DND-41 (cell line): ENCODE data around the gene MDH1B.

Experiments used
- ATAC-seq: fragments of 200-7000 bp; cut with Tn5 transposase; 3 replicates; pipeline ENCODE4 v1.9.1; 2021; ENCODE audit warnings: low read depth; ENCODE audit not compliant: insufficient read depth
- DNase-seq: peaks from one replicate; pipeline ENCODE4 v3.0.0-alpha.2; 2020
- H2AFZ ChIP-seq: 2 replicates; pipeline ENCODE4 v1.6.0; 2012; ENCODE audit warnings: low read depth, low read length
- H3K27ac ChIP-seq: 2 replicates; pipeline ENCODE4 v1.5.1; 2012; ENCODE audit warnings: low read length, inconsistent platforms
- H3K27me3 ChIP-seq: fragments of 200-600 bp; sonication (generic); 2 replicates; pipeline ENCODE4 v1.6.0; 2012; ENCODE audit warnings: low read length, mild to moderate bottlenecking, inconsistent platforms; ENCODE audit not compliant: insufficient read depth, poor library complexity
- H3K36me3 ChIP-seq: 2 replicates; pipeline ENCODE4 v1.5.1; 2012; ENCODE audit warnings: low read length, inconsistent platforms; ENCODE audit not compliant: insufficient read depth
- H3K4me1 ChIP-seq: 2 replicates; pipeline ENCODE4 v1.5.1; 2012; ENCODE audit warnings: mild to moderate bottlenecking, low read length; ENCODE audit not compliant: insufficient read depth
- H3K4me2 ChIP-seq: 2 replicates; pipeline ENCODE4 v1.6.0; 2012; ENCODE audit warnings: mild to moderate bottlenecking, moderate library complexity, low read length, inconsistent platforms; ENCODE audit not compliant: insufficient read depth
- H3K4me3 ChIP-seq, 2 experiments: fragments of 200-600 bp in 1 of 2; shearing (Covaris generic) in 1 of 2; 2 replicates each; pipeline ENCODE4 v1.5.1; 2012 to 2016; ENCODE audit warnings: inconsistent platforms in 2 of 2, low read length in 2 of 2, mild to moderate bottlenecking in 2 of 2, low read depth in 1 of 2, moderate library complexity in 1 of 2
- H3K79me2 ChIP-seq: 2 replicates; pipeline ENCODE4 v1.6.0; 2012; ENCODE audit warnings: low read length, inconsistent platforms; ENCODE audit not compliant: insufficient read depth
- H3K9ac ChIP-seq: 2 replicates; pipeline ENCODE4 v1.6.0; 2012; ENCODE audit warnings: low read depth, mild to moderate bottlenecking, inconsistent platforms, low read length, moderate library complexity
- H3K9me3 ChIP-seq: 2 replicates; pipeline ENCODE4 v1.5.1; 2012; ENCODE audit warnings: low read length, moderate library complexity, mild to moderate bottlenecking, inconsistent platforms; ENCODE audit not compliant: insufficient read depth, severe bottlenecking
- H4K20me1 ChIP-seq: 2 replicates; pipeline ENCODE4 v1.6.0; 2012; ENCODE audit warnings: low read length; ENCODE audit not compliant: insufficient read depth
- EZH2 ChIP-seq: IDR thresholded peaks from 3 replicates; pipeline ENCODE4 v1.6.1; 2012; ENCODE audit warnings: borderline replicate concordance, low read depth, mild to moderate bottlenecking, moderate library complexity, low read length, inconsistent platforms; ENCODE audit not compliant: severe bottlenecking
- TF ChIP-seq, protein P1 (sequence below): IDR thresholded peaks from 2 replicates; pipeline ENCODE4 v1.5.1; 2012; ENCODE audit warnings: borderline replicate concordance, low read length, moderate library complexity, mild to moderate bottlenecking; ENCODE audit not compliant: poor library complexity, severe bottlenecking; ENCODE audit errors: extremely low read depth

Gene MDH1B

DNA sequence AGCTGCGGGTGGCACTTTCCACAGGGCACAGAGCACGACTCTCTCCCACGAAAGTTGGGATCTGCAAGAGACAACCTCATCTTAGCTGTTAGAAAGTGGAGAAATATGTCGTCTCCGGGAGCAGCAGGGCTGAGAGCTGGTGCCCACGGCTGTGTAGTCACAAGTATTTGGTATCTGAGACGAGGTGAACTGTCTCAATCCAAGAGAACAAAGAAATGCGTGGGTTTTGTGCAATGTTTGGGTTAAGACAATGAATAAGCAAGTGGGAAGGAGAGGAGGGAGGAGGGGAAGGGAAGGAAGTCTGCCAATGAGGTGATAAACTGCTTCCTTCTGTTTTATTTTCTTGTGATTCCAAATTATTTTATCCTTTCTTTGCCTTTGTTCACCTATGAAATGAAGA, 65.0 kb downstream of the MDH1B start:
- no peaks in the 10 kb centered on the region for H3K36me3 ChIP-seq
- no peak overlapping the region for H2AFZ ChIP-seq
- ATAC-seq, result no peak
- H3K9me3 ChIP-seq, result no peaks in the 10 kb centered on the region
- no peaks in the 10 kb centered on the region for H3K27me3 ChIP-seq
- no peaks in the 10 kb centered on the region for H4K20me1 ChIP-seq
- no peaks in the 10 kb centered on the region for H3K4me1 ChIP-seq
- DNase-seq, result no peak
- H3K79me2 ChIP-seq, result no peaks in the 10 kb centered on the region
- no peak for TF ChIP-seq EZH2
- TF ChIP-seq, protein P1, sequence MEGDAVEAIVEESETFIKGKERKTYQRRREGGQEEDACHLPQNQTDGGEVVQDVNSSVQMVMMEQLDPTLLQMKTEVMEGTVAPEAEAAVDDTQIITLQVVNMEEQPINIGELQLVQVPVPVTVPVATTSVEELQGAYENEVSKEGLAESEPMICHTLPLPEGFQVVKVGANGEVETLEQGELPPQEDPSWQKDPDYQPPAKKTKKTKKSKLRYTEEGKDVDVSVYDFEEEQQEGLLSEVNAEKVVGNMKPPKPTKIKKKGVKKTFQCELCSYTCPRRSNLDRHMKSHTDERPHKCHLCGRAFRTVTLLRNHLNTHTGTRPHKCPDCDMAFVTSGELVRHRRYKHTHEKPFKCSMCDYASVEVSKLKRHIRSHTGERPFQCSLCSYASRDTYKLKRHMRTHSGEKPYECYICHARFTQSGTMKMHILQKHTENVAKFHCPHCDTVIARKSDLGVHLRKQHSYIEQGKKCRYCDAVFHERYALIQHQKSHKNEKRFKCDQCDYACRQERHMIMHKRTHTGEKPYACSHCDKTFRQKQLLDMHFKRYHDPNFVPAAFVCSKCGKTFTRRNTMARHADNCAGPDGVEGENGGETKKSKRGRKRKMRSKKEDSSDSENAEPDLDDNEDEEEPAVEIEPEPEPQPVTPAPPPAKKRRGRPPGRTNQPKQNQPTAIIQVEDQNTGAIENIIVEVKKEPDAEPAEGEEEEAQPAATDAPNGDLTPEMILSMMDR, result no peak
- H3K4me3 ChIP-seq, result no peak overlapping the region
- H3K4me2 ChIP-seq, result no peak overlapping the region
- H3K27ac ChIP-seq, result no peak overlapping the region
- H3K9ac ChIP-seq, result no peak overlapping the region

DNA sequence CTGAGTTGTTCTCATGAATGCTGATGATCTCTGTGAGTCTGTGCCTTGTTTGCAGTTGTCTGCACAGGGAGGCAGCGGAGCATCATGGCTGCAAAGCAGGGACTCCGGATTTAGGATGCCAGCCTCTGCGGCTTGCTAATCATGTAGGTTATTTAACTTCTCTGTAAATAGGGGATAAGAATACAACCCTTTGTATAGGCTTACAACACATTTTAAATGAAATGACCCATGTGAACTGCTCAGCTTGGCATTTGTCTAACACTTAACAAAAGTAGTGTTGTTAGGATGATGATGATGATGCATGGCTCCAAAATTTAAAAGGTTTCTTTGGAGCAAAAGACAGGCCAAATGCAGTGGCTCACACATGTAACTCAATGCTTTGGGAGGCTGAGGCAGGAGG, 66.3 kb downstream of the MDH1B start:
- H3K36me3 ChIP-seq, result no peaks in the 10 kb centered on the region
- no peaks in the 10 kb centered on the region for H4K20me1 ChIP-seq
- no peaks in the 10 kb centered on the region for H3K4me1 ChIP-seq
- no peak for DNase-seq
- no peaks in the 10 kb centered on the region for H3K27me3 ChIP-seq
- no peak overlapping the region for H3K27ac ChIP-seq
- H3K79me2 ChIP-seq, result no peaks in the 10 kb centered on the region
- ATAC-seq, result no peak
- H3K4me2 ChIP-seq, result no peak overlapping the region
- no peak for TF ChIP-seq EZH2
- TF ChIP-seq, protein P1, result no peak
- no peak overlapping the region for H3K4me3 ChIP-seq
- no peak overlapping the region for H3K9ac ChIP-seq
- no peak overlapping the region for H2AFZ ChIP-seq
- H3K9me3 ChIP-seq, result no peaks in the 10 kb centered on the region

DNA sequence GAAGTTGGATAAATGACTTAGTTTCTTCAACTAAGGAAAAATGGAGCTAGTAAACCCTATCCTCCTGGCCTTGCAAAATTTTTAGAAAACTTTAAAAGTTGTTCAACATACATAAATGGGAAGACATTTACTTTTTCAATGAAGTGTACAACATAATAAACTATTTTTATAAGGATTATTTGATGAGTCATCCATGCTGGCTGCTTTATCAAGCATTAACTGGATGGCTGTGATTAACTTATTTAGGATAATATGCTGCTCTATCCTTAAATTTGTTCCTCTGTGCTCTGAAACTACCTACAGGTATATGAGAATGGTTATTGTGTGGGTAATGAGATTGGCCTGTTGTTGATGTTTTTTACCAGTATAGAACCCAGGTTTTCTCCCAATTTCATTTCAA, 68.2 kb downstream of the MDH1B start:
- no peak for TF ChIP-seq EZH2
- TF ChIP-seq, protein P1, result no peak
- H3K4me1 ChIP-seq, result no peaks in the 10 kb centered on the region
- H3K27ac ChIP-seq, result no peak overlapping the region
- H3K4me3 ChIP-seq, result no peak overlapping the region
- H3K9ac ChIP-seq, result no peak overlapping the region
- ATAC-seq (no peak), DNase-seq (no peak)
- no peaks in the 10 kb centered on the region for H4K20me1 ChIP-seq
- H3K36me3 ChIP-seq, result no peaks in the 10 kb centered on the region
- H3K79me2 ChIP-seq, result no peaks in the 10 kb centered on the region
- H3K27me3 ChIP-seq, result peaks cover 3% of the 10 kb centered on the region
- no peak overlapping the region for H3K4me2 ChIP-seq
- no peaks in the 10 kb centered on the region for H3K9me3 ChIP-seq
- no peak overlapping the region for H2AFZ ChIP-seq
